ENCODE measurements around the gene CUL2.
A peak's percentile ranks its signal among the peaks of the same experiment; 100 is the strongest.

DNA sequence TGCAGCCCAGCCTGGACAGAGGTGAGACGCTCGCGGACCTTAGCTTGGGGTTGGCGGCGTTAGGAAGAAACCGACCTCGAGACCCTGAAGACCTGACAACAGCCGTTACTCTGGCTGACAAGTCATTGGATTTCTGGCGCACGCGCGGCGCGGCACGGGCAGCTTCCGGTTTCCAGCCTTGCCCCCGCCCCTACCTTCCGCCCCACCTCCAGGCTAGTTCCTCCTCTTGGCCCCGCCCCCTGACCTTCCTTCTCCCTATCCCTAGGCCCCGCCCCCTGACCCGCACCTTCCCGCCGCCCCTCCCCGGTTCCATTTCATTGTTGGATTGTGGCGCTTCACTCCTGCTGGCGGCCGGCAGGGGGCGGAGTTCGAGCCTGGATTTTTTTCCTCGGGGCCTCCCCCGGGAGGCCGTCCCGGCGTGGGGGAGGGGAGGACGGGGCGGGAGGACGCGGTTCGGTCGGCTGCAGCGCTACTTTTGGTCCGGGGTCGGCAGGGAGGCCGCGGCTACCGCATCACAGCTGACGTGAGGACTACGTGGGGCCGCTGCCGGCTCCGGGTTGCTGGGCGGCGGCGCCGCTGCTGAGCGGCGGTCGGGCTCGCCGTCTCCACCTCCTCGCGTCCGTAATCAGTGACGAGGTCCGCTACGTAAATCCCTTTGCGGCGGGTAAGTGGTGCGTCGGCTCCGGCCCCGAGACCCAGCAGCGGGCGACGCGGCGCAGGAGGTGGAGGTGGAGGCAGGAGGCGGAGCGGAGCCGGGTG is 36.6 kb upstream of the CUL2 start, which contains the start of gene CREM:
- TF ChIP-seq, protein P1, sequence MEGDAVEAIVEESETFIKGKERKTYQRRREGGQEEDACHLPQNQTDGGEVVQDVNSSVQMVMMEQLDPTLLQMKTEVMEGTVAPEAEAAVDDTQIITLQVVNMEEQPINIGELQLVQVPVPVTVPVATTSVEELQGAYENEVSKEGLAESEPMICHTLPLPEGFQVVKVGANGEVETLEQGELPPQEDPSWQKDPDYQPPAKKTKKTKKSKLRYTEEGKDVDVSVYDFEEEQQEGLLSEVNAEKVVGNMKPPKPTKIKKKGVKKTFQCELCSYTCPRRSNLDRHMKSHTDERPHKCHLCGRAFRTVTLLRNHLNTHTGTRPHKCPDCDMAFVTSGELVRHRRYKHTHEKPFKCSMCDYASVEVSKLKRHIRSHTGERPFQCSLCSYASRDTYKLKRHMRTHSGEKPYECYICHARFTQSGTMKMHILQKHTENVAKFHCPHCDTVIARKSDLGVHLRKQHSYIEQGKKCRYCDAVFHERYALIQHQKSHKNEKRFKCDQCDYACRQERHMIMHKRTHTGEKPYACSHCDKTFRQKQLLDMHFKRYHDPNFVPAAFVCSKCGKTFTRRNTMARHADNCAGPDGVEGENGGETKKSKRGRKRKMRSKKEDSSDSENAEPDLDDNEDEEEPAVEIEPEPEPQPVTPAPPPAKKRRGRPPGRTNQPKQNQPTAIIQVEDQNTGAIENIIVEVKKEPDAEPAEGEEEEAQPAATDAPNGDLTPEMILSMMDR (IDR thresholded peaks at IDR 0.05; ENCODE audit: insufficient read depth, low read length, poor library complexity, severe bottlenecking) = peak; percentile 74
- no peak for TF ChIP-seq EZH2phosphoT487 (conservative IDR thresholded peaks at IDR 0.05; ENCODE audit: low read length)
